HEK293 (cell line): Measurements from ENCODE around the gene PHKG1.
"Not testable (repeated sequence)": the region's sequence is repeated elsewhere in the genome, so short reads cannot be mapped to it uniquely, and the experiment has no call there.

Experiments used
- CTCF ChIA-PET: fragments of 350-600 bp; formaldehyde crosslinking; extraction: SDS; loops from one replicate; lab custom pipeline; 2021; ENCODE audit warnings: antibody characterized with exemption; lab: Yijun Ruan, JAX
- POLR2A ChIA-PET: fragments of 300-600 bp; formaldehyde crosslinking; extraction: SDS; loops from one replicate; lab custom pipeline; 2020; ENCODE audit warnings: antibody characterized with exemption, inconsistent platforms; lab: Yijun Ruan, JAX
- H3K27ac ChIP-seq: fragments of 200-500 bp; sonication (Bioruptor generic); 2 replicates; pipeline ENCODE4 v1.5.1; 2014; ENCODE audit warnings: low read depth, low read length, control low read depth, inconsistent platforms; ENCODE audit errors: extremely low read depth
- H3K36me3 ChIP-seq, 2 experiments: fragments of 200-500 bp in 1 of 2; sonication (Bioruptor generic) in 1 of 2; 1 replicate in 1 of 2; 2 replicates in 1 of 2; pipeline ENCODE4 v1.5.1; 2014 to 2017; ENCODE audit warnings: inconsistent platforms in 2 of 2, low read length in 2 of 2; ENCODE audit not compliant: control insufficient read depth in 2 of 2, insufficient read depth in 1 of 2
- H3K4me1 ChIP-seq: fragments of 200-500 bp; sonication (Bioruptor generic); 2 replicates; pipeline ENCODE4 v1.5.1; 2014; ENCODE audit warnings: mild to moderate bottlenecking, low read length, inconsistent platforms; ENCODE audit not compliant: control insufficient read depth, insufficient read depth
- H3K4me3 ChIP-seq: 2 replicates; pipeline ENCODE4 v1.5.1; 2011; ENCODE audit warnings: low read depth, mild to moderate bottlenecking, control low read depth, low read length, moderate library complexity
- H3K9me3 ChIP-seq: fragments of 200-500 bp; sonication (Bioruptor generic); 2 replicates; pipeline ENCODE4 v1.5.1; 2014; ENCODE audit warnings: low read depth, low read length, inconsistent platforms; ENCODE audit not compliant: control insufficient read depth, insufficient read depth
- AEBP2 ChIP-seq: fragments of 450-650 bp; formaldehyde crosslinking; IDR thresholded peaks from 2 replicates; pipeline ENCODE4 v1.5.1; 2016; ENCODE audit warnings: missing biosample characterization, missing genetic modification characterization, borderline replicate concordance
- GFI1B ChIP-seq: fragments of 450-650 bp; formaldehyde crosslinking; IDR thresholded peaks from 2 replicates; pipeline ENCODE4 v1.5.1; 2016; ENCODE audit warnings: missing biosample characterization, missing genetic modification characterization
- GLIS2 ChIP-seq: fragments of 450-650 bp; formaldehyde crosslinking; IDR thresholded peaks from 2 replicates; pipeline ENCODE4 v1.5.1; 2016; ENCODE audit warnings: missing biosample characterization, missing genetic modification characterization
- IKZF3 ChIP-seq: fragments of 450-650 bp; IDR thresholded peaks from 2 replicates; pipeline ENCODE4 v1.5.0; 2018; ENCODE audit warnings: missing biosample characterization, mild to moderate bottlenecking, missing genetic modification characterization, moderate library complexity
- OSR2 ChIP-seq: fragments of 450-650 bp; formaldehyde crosslinking; IDR thresholded peaks from 2 replicates; pipeline ENCODE4 v1.5.1; 2016; ENCODE audit warnings: missing biosample characterization, missing genetic modification characterization
- PRDM1 ChIP-seq: fragments of 450-650 bp; formaldehyde crosslinking; IDR thresholded peaks from 2 replicates; pipeline ENCODE4; 2016; ENCODE audit warnings: missing biosample characterization, missing genetic modification characterization
- PRDM10 ChIP-seq: fragments of 450-650 bp; formaldehyde crosslinking; IDR thresholded peaks from 2 replicates; pipeline ENCODE4 v1.5.1; 2016; ENCODE audit warnings: missing biosample characterization, missing genetic modification characterization
- SCRT2 ChIP-seq: fragments of 450-650 bp; formaldehyde crosslinking; IDR thresholded peaks from 2 replicates; pipeline ENCODE4 v1.5.1; 2016; ENCODE audit warnings: missing biosample characterization, missing genetic modification characterization
- ZBTB17 ChIP-seq: fragments of 450-650 bp; formaldehyde crosslinking; IDR thresholded peaks from 2 replicates; pipeline ENCODE4 v1.5.1; 2016; ENCODE audit warnings: missing biosample characterization, missing genetic modification characterization
- ZBTB26 ChIP-seq: fragments of 450-650 bp; formaldehyde crosslinking; optimal IDR thresholded peaks from 2 replicates; pipeline ENCODE3; 2016; ENCODE audit warnings: missing biosample characterization, mild to moderate bottlenecking, missing genetic modification characterization
- ZEB2 ChIP-seq: fragments of 450-650 bp; formaldehyde crosslinking; IDR thresholded peaks from 2 replicates; pipeline ENCODE4 v1.5.1; 2016; ENCODE audit warnings: missing biosample characterization, missing genetic modification characterization
- ZFP37 ChIP-seq: fragments of 450-650 bp; formaldehyde crosslinking; IDR thresholded peaks from 2 replicates; pipeline ENCODE4 v1.5.1; 2016; ENCODE audit warnings: missing biosample characterization, missing genetic modification characterization
- ZNF155 ChIP-seq: fragments of 450-650 bp; formaldehyde crosslinking; IDR thresholded peaks from 2 replicates; pipeline ENCODE4 v1.5.1; 2016; ENCODE audit warnings: missing biosample characterization, missing genetic modification characterization
- ZNF157 ChIP-seq: fragments of 450-650 bp; formaldehyde crosslinking; IDR thresholded peaks from 2 replicates; pipeline ENCODE4 v1.5.1; 2016; ENCODE audit warnings: missing biosample characterization, missing genetic modification characterization
- ZNF174 ChIP-seq: fragments of 450-650 bp; formaldehyde crosslinking; IDR thresholded peaks from 2 replicates; pipeline ENCODE4 v1.5.0; 2017; ENCODE audit warnings: missing biosample characterization, mild to moderate bottlenecking, missing genetic modification characterization
- ZNF24 ChIP-seq: fragments of 450-650 bp; formaldehyde crosslinking; IDR thresholded peaks from 2 replicates; pipeline ENCODE4 v1.5.1; 2016; ENCODE audit warnings: missing biosample characterization, missing genetic modification characterization
- ZNF292 ChIP-seq: fragments of 450-650 bp; formaldehyde crosslinking; IDR thresholded peaks from 2 replicates; pipeline ENCODE4 v1.5.1; 2016; ENCODE audit warnings: low read depth, missing biosample characterization, missing genetic modification characterization, borderline replicate concordance
- ZNF324 ChIP-seq: fragments of 450-650 bp; formaldehyde crosslinking; IDR thresholded peaks from 2 replicates; pipeline ENCODE4 v1.5.1; 2016; ENCODE audit warnings: missing biosample characterization, missing genetic modification characterization
- ZNF449 ChIP-seq: fragments of 450-650 bp; formaldehyde crosslinking; IDR thresholded peaks from 2 replicates; pipeline ENCODE4 v1.5.1; 2017; ENCODE audit warnings: missing biosample characterization, mild to moderate bottlenecking, missing genetic modification characterization, moderate library complexity
- TF ChIP-seq, protein P1 (sequence below): fragments of 450-650 bp; formaldehyde crosslinking; conservative IDR thresholded peaks from 2 replicates; pipeline ENCODE4 v1.5.1; 2016; ENCODE audit warnings: low read depth, missing biosample characterization, missing genetic modification characterization
- TF ChIP-seq, protein P2 (sequence below): fragments of 450-650 bp; formaldehyde crosslinking; IDR thresholded peaks from 2 replicates; pipeline ENCODE4 v1.5.1; 2017; ENCODE audit warnings: missing biosample characterization, missing genetic modification characterization
- TF ChIP-seq, protein P3 (sequence below): fragments of 450-650 bp; formaldehyde crosslinking; IDR thresholded peaks from 2 replicates; pipeline ENCODE4; 2016; ENCODE audit warnings: missing biosample characterization, missing genetic modification characterization

PHKG1 gene

GRCh38 chr7:56033671-56034432 lies 58.9 kb downstream of the PHKG1 start (continued):
- TF ChIP-seq GLIS2 (tag by site-specific recombination) (peak; percentile 78; the same call in 1 of the 2 replicates), SCRT2 (peak; percentile 84), OSR2 (tag by site-specific recombination) (peak; percentile 95), ZFP37 (no peak; the same call in 1 of the 2 replicates), ZNF292 (tag by site-specific recombination) (no peak), AEBP2 (no peak), ZBTB26 (tag by site-specific recombination) (peak; percentile 28), ZEB2 (tag by site-specific recombination) (peak; percentile 34; the same call in 1 of the 2 replicates), ZNF24 (peak; percentile 24; the same call in 1 of the 2 replicates), ZBTB17 (tag by site-specific recombination) (peak; percentile 73), ZNF324 (no peak), ZNF449 (no peak), PRDM1 (tag by site-specific recombination) (peak; percentile 52), PRDM10 (tag by site-specific recombination) (peak; percentile 79), ZNF157 (tag by site-specific recombination) (no peak), GFI1B (peak; percentile 26; the same call in 1 of the 2 replicates), ZNF155 (tag by site-specific recombination) (no peak), ZNF174 (no peak), IKZF3 (tag by site-specific recombination) (peak; percentile 50; the same call in 1 of the 2 replicates)
- TF ChIP-seq, protein P1, sequence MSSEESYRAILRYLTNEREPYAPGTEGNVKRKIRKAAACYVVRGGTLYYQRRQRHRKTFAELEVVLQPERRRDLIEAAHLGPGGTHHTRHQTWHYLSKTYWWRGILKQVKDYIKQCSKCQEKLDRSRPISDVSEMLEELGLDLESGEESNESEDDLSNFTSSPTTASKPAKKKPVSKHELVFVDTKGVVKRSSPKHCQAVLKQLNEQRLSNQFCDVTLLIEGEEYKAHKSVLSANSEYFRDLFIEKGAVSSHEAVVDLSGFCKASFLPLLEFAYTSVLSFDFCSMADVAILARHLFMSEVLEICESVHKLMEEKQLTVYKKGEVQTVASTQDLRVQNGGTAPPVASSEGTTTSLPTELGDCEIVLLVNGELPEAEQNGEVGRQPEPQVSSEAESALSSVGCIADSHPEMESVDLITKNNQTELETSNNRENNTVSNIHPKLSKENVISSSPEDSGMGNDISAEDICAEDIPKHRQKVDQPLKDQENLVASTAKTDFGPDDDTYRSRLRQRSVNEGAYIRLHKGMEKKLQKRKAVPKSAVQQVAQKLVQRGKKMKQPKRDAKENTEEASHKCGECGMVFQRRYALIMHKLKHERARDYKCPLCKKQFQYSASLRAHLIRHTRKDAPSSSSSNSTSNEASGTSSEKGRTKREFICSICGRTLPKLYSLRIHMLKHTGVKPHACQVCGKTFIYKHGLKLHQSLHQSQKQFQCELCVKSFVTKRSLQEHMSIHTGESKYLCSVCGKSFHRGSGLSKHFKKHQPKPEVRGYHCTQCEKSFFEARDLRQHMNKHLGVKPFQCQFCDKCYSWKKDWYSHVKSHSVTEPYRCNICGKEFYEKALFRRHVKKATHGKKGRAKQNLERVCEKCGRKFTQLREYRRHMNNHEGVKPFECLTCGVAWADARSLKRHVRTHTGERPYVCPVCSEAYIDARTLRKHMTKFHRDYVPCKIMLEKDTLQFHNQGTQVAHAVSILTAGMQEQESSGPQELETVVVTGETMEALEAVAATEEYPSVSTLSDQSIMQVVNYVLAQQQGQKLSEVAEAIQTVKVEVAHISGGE (tag by site-specific recombination), result peak; percentile 80
- TF ChIP-seq, protein P2, sequence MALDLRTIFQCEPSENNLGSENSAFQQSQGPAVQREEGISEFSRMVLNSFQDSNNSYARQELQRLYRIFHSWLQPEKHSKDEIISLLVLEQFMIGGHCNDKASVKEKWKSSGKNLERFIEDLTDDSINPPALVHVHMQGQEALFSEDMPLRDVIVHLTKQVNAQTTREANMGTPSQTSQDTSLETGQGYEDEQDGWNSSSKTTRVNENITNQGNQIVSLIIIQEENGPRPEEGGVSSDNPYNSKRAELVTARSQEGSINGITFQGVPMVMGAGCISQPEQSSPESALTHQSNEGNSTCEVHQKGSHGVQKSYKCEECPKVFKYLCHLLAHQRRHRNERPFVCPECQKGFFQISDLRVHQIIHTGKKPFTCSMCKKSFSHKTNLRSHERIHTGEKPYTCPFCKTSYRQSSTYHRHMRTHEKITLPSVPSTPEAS (tag by site-specific recombination), result no peak
- TF ChIP-seq, protein P3, sequence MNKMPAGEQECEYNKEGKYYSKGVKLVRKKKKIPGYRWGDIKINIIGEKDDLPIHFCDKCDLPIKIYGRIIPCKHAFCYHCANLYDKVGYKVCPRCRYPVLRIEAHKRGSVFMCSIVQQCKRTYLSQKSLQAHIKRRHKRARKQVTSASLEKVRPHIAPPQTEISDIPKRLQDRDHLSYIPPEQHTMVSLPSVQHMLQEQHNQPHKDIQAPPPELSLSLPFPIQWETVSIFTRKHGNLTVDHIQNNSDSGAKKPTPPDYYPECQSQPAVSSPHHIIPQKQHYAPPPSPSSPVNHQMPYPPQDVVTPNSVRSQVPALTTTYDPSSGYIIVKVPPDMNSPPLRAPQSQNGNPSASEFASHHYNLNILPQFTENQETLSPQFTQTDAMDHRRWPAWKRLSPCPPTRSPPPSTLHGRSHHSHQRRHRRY, result no peak
- TF ChIP-seq, all 188 proteins: peak for 28

GRCh38 chr7:56032578-56032977 lies 60.2 kb downstream of the PHKG1 start:
- not testable (repeated sequence) for H3K4me3 ChIP-seq, H3K27ac ChIP-seq, H3K9me3 ChIP-seq, H3K4me1 ChIP-seq
- ChIA-PET POLR2A (interaction anchor here (1.0 to 1.1 kb wide), 2 partner anchors 15 to 18 kb away, joined by 3 to 11 read pairs; partner anchors contain the start of genes CCT6A and PSPH), CTCF (interaction anchor here (0.5 to 0.6 kb wide), 2 partner anchors 206 to 480 kb away, joined by 3 read pairs; no protein-coding TSS in a partner anchor)
- peaks cover 24 to 38% of the 10 kb centered on the region in 2 experiments; a peak in 2 of 3 replicates for H3K36me3 ChIP-seq
